GM23248 (cell line): ENCODE results near the gene MYH3. TPM values are rescaled to one million over a fixed set of nuclear protein-coding genes. Genes with fewer than 3 reads are reported as not detected.

Experiments
- DNase-seq: peaks from one replicate; pipeline ENCODE4 v3.0.0-alpha.2; 2015
- H2AFZ ChIP-seq: fragments of 200-600 bp; sonication (generic); 2 replicates; pipeline ENCODE4 v1.6.1; 2016; ENCODE audit warnings: antibody characterized with exemption
- H3F3A ChIP-seq: fragments of 200-600 bp; sonication (generic); 2 replicates; pipeline ENCODE4 v1.6.1; 2016; ENCODE audit warnings: mild to moderate bottlenecking, antibody characterized with exemption, mixed run types; ENCODE audit not compliant: insufficient read depth
- H3K27ac ChIP-seq: fragments of 200-600 bp; sonication (generic); 2 replicates; pipeline ENCODE4 v1.5.1; 2016; ENCODE audit warnings: mild to moderate bottlenecking
- H3K27me3 ChIP-seq: fragments of 200-600 bp; sonication (generic); replicated peaks from 2 replicates; pipeline ENCODE4 v1.6.1; 2016; ENCODE audit warnings: mild to moderate bottlenecking; ENCODE audit not compliant: insufficient read depth
- H3K36me3 ChIP-seq: fragments of 200-600 bp; sonication (generic); 2 replicates; pipeline ENCODE4 v1.6.1; 2016; ENCODE audit warnings: low read depth, mild to moderate bottlenecking
- H3K4me1 ChIP-seq: fragments of 200-600 bp; sonication (generic); 2 replicates; pipeline ENCODE4 v1.6.1; 2016; ENCODE audit warnings: mild to moderate bottlenecking; ENCODE audit not compliant: insufficient read depth
- H3K4me2 ChIP-seq: fragments of 200-600 bp; sonication (generic); one replicate; pipeline ENCODE4 v1.6.1; 2016; ENCODE audit warnings: mild to moderate bottlenecking; ENCODE audit not compliant: unreplicated experiment
- H3K4me3 ChIP-seq: fragments of 200-600 bp; sonication (generic); 2 replicates; pipeline ENCODE4 v1.5.1; 2016; ENCODE audit warnings: mild to moderate bottlenecking
- H3K79me2 ChIP-seq: fragments of 200-600 bp; sonication (generic); 2 replicates; pipeline ENCODE4 v1.6.1; 2016; ENCODE audit warnings: mild to moderate bottlenecking; ENCODE audit not compliant: insufficient read depth
- H3K9ac ChIP-seq: fragments of 200-600 bp; sonication (generic); 2 replicates; pipeline ENCODE4 v1.6.1; 2016; ENCODE audit warnings: mild to moderate bottlenecking
- H3K9me2 ChIP-seq: fragments of 200-600 bp; sonication (generic); 2 replicates; pipeline ENCODE4 v1.6.1; 2016; ENCODE audit warnings: mixed run types, mild to moderate bottlenecking, moderate library complexity; ENCODE audit not compliant: insufficient read depth
- H3K9me3 ChIP-seq: fragments of 200-600 bp; sonication (generic); one replicate; pipeline ENCODE4 v1.6.1; 2017; ENCODE audit warnings: low read depth
- H4K20me1 ChIP-seq: fragments of 200-600 bp; sonication (generic); 2 replicates; pipeline ENCODE4 v1.6.0; 2016; ENCODE audit not compliant: insufficient read depth
- EZH2 ChIP-seq: fragments of 200-600 bp; sonication (generic); IDR thresholded peaks from 2 replicates; pipeline ENCODE4 v1.6.1; 2018; ENCODE audit warnings: antibody characterized with exemption, mild to moderate bottlenecking; ENCODE audit not compliant: insufficient read depth, poor library complexity, severe bottlenecking
- EZH2phosphoT487 ChIP-seq: fragments of 200-600 bp; sonication (generic); IDR thresholded peaks from 2 replicates; pipeline ENCODE4 v1.6.1; 2018; ENCODE audit warnings: antibody characterized with exemption, moderate library complexity, mild to moderate bottlenecking, low read depth; ENCODE audit not compliant: insufficient read depth
- WGBS, 2 experiments: methylation state at CpG; one replicate each; pipeline ENCODE4 v1.1.6; 2015 to 2017; ENCODE audit warnings: low lambda C conversion rate in 2 of 2, low coverage in 1 of 2; ENCODE audit errors: missing lambda C conversion rate in 2 of 2; 5-methylcytosine and 5-hydroxymethylcytosine counted together
- in situ Hi-C: fragments of 300-500 bp; cut with MboI; formaldehyde crosslinking; loops from 2 replicates; pipeline ENCODE4 v1.15.0; 2020
- polyA plus RNA-seq: library from polyadenylated mRNA; unstranded; fragments of >200 nt; fragmentation: Nextera tagmentation; extraction: Ambion mirVana; gene quantifications from 2 replicates; pipeline ENCODE4 v1.2.1, GENCODE V29; 2016
- total RNA-seq: library from RNA; depleted of rRNA; stranded (reverse); fragments of >200 nt; shearing (Covaris generic); gene quantifications from 2 replicates; pipeline ENCODE4 v1.2.3, GENCODE V29; 2014

The MYH3 gene
- total and polyA plus RNA-seq, 2 experiments from 2014 or later: 0.26 to 3.1 TPM

DNA sequence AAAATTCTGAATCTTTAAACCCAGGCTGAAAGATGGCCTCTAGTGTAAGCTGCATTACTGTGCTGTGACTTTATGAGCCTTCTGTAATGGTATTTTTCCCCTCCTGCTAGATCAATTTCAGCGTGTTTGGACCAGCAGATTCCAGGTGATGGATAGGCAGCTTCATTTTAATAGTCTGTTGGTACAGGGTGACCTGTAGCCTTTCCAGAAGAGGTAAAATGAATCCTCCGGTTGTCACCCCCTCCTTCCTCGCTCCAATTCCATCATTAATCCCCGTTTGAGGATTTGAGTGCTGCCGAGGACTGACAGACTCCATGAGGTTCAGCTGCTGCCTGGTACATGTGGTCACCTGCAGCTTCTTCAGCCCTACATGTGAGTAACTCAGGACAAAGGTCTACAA, 48.9 kb downstream of the MYH3 start:
- no peak overlapping the region for H3K4me2 ChIP-seq
- H3K9me3 ChIP-seq: no peaks in the 10 kb centered on the region
- 79 to 89% methylated on average over 5 of the region's 5 CpGs for WGBS, 2 experiments
- in situ Hi-C loops: loop anchor here (10.0 kb wide), 1 partner anchor 63 kb away; the partner anchor contains the start of gene MYH2
- no peaks in the 10 kb centered on the region for H3K9me2 ChIP-seq
- peaks cover 9% of the 10 kb centered on the region for H3F3A ChIP-seq
- H3K36me3 ChIP-seq: no peaks in the 10 kb centered on the region
- no peaks in the 10 kb centered on the region for H3K79me2 ChIP-seq
- H3K4me1 ChIP-seq: peaks cover 10% of the 10 kb centered on the region
- H3K4me3 ChIP-seq: no peak overlapping the region
- H2AFZ ChIP-seq: no peak overlapping the region
- no peaks in the 10 kb centered on the region for H3K27me3 ChIP-seq
- H3K9ac ChIP-seq: no peak overlapping the region
- no peaks in the 10 kb centered on the region for H4K20me1 ChIP-seq
- no peak for DNase-seq
- H3K27ac ChIP-seq: no peak overlapping the region
- TF ChIP-seq EZH2phosphoT487 (no peak), EZH2 (no peak)

DNA sequence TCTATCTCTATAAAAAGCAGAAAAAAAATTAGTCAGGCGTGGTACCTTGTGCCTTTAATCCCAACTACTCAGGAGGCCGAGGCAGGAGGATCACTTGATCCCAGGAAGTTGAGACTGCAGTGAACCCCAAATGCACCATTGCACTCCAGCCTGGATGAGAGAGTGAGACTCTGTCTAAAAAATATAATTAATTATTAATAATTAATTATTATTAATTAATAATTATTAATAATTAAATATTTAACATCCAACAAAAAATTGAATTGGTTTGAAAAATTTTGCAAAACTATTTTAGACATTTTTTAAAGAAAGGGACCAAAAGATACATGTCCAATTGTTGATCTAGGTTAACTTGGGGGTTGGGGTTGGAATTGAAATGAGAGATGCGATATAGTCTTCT, 51.0 kb downstream of the MYH3 start:
- H3K27me3 ChIP-seq: no peaks in the 10 kb centered on the region
- WGBS, 2 experiments: 94 to 97% methylated on average over 3 of the region's 3 CpGs
- H3K9me3 ChIP-seq: no peaks in the 10 kb centered on the region
- H3K4me1 ChIP-seq: peaks cover 2% of the 10 kb centered on the region
- no peaks in the 10 kb centered on the region for H3K79me2 ChIP-seq
- peaks cover 5% of the 10 kb centered on the region; the same call in 1 of the 2 replicates for H3F3A ChIP-seq
- H3K9me2 ChIP-seq: no peaks in the 10 kb centered on the region
- TF ChIP-seq EZH2: no peak
- no peak for TF ChIP-seq EZH2phosphoT487
- no peaks in the 10 kb centered on the region for H3K36me3 ChIP-seq
- no peak overlapping the region for H3K9ac ChIP-seq
- no peak overlapping the region for H2AFZ ChIP-seq
- H3K4me2 ChIP-seq: no peak overlapping the region
- no peaks in the 10 kb centered on the region for H4K20me1 ChIP-seq
- no peak overlapping the region for H3K27ac ChIP-seq
- in situ Hi-C loops: loop anchor here (10.0 kb wide), 1 partner anchor 61 kb away; the partner anchor contains the start of gene MYH2
- no peak for DNase-seq
- no peak overlapping the region for H3K4me3 ChIP-seq

DNA sequence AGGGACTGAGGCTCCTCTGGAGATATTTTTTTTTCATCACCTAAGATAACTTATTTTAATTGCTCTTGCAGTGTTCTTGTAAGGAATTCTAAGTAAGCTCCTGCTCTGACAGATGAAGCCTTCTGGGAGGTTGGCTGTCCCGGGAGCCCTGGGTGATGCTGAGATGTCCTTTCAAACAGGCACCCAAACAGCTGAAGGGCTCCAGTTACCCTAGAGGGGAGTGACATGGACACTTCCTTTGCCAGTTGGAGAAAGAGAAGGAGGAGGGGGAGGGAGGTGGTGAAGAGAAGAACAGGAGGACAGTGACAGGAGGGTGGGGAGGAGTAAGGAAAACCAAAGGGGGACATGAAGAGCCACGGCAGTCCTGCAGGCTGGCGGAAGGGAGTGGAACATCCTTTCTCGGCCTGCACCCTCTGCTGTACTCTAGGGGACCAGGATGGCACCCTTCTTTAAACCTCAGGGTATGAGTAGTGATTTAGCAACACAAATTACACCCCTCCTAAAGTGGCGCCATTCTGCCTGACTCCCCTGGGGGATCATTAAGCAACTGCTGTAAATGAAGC, 51.8 kb downstream of the MYH3 start:
- Histone ChIP-seq H3K4me3 (no peak overlapping the region), H3F3A (peaks cover 13% of the 10 kb centered on the region; the same call in 1 of the 2 replicates), H3K79me2 (no peaks in the 10 kb centered on the region), H3K27ac (no peak overlapping the region), H3K4me1 (peaks cover 9% of the 10 kb centered on the region), H3K9me2 (no peaks in the 10 kb centered on the region), H4K20me1 (no peaks in the 10 kb centered on the region), H3K9me3 (no peaks in the 10 kb centered on the region), H3K27me3 (no peaks in the 10 kb centered on the region), H3K36me3 (no peaks in the 10 kb centered on the region), H2AFZ (no peak overlapping the region), H3K4me2 (no peak overlapping the region), H3K9ac (no peak overlapping the region)
- in situ Hi-C loops: loop anchor here (10.0 kb wide), 1 partner anchor 61 kb away; the partner anchor contains the start of gene MYH2
- TF ChIP-seq EZH2 (no peak), EZH2phosphoT487 (no peak)
- no peak for DNase-seq
- 66 to 73% methylated on average over 3 to 5 of the region's 5 CpGs for WGBS, 2 experiments

DNA sequence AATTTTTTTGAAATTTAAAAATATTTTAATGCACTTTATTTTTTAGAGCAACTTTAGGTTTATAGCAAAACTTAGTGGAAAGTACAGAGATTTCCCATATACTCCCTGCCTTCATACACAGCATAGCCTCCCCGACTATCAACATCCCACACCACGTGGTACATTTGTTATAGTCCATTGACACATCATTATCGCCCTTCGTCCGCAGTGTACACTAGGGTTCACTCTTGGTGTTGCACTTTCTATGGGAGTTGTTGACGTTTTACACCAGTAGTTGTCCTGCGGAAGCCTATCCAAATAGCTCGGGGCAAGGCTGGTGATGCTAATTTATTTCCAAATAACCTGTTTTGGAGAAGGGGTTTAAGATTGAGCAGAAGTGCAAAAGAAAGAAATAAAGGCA, 52.6 kb downstream of the MYH3 start:
- 85% methylated on average over 8 of the region's 8 CpGs for WGBS, 2 experiments
- Histone ChIP-seq H3K79me2 (no peaks in the 10 kb centered on the region), H3K4me3 (no peak overlapping the region), H3K4me1 (peaks cover 15% of the 10 kb centered on the region), H3K9ac (no peak overlapping the region), H3F3A (peaks cover 18% of the 10 kb centered on the region; the same call in 1 of the 2 replicates), H3K27ac (no peak overlapping the region), H3K9me2 (no peaks in the 10 kb centered on the region), H3K36me3 (no peaks in the 10 kb centered on the region), H3K27me3 (no peaks in the 10 kb centered on the region), H2AFZ (no peak overlapping the region), H4K20me1 (no peaks in the 10 kb centered on the region), H3K9me3 (no peaks in the 10 kb centered on the region), H3K4me2 (no peak overlapping the region)
- no peak for DNase-seq
- no peak for TF ChIP-seq EZH2
- TF ChIP-seq EZH2phosphoT487: no peak
- in situ Hi-C loops: loop anchor here (10.0 kb wide), 1 partner anchor 60 kb away; the partner anchor contains the start of gene MYH2
